Chondrocyte (in vitro differentiated cells): Measurements from ENCODE around the gene GPX6. TPM values are rescaled to one million over a fixed set of nuclear protein-coding genes. Genes with fewer than 3 reads are reported as not detected.

Experiments
- DNase-seq: peaks from one replicate; pipeline ENCODE4 v3.0.0; 2021; ENCODE audit warnings: mixed read lengths, low spot score
- H3K27ac Mint-ChIP-seq: one replicate; pipeline ENCODE4 v1.8.0; 2021; ENCODE audit warnings: mild to moderate bottlenecking, moderate library complexity, mixed read lengths; ENCODE audit not compliant: unreplicated experiment
- H3K27me3 Mint-ChIP-seq: 2 replicates; pipeline ENCODE4 v1.8.0; 2021; ENCODE audit warnings: low read depth, mixed read lengths
- H3K36me3 Mint-ChIP-seq: 2 replicates; pipeline ENCODE4 v1.8.0; 2021; ENCODE audit warnings: low read depth, mixed read lengths
- H3K4me1 Mint-ChIP-seq: 2 replicates; pipeline ENCODE4 v1.8.0; 2021; ENCODE audit warnings: low read depth, mild to moderate bottlenecking, mixed read lengths
- H3K4me3 Mint-ChIP-seq: one replicate; pipeline ENCODE4 v1.8.0; 2021; ENCODE audit warnings: mild to moderate bottlenecking, moderate library complexity, mixed read lengths; ENCODE audit not compliant: unreplicated experiment
- H3K9me3 Mint-ChIP-seq: 2 replicates; pipeline ENCODE4 v1.8.0; 2021; ENCODE audit warnings: low read depth, mixed read lengths
- CTCF ChIP-seq: fragments of 200-600 bp; sonication (generic); IDR thresholded peaks from 2 replicates; pipeline ENCODE4 v1.5.0; 2021; ENCODE audit warnings: antibody characterized with exemption, mild to moderate bottlenecking, moderate library complexity
- total RNA-seq: library from RNA; stranded (reverse); gene quantifications from 3 replicates; pipeline ENCODE4 v1.2.1, GENCODE V29; 2021

Gene GPX6
- total RNA-seq, 1 donor from 2014 or later = not detected

DNA sequence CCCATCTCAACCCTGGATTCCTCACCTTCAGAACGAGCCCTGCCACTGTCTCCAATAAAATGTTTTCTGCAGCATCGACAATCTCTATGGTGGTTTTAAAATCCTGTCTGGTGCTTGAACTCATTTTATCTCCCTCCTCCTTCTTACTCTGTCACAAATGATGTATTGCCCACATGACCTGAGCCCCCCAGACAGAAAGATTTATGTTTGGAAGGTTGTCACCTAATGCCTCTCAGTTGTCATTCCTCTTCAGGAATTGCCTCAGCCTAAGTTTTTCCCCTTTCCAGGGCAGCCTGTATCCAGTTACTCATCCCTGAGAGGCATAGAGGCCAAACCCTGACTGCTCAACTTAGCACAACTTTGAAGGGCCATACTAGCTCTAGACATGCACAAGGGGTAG lies 19.3 kb upstream of the GPX6 start:
- Mint-ChIP-seq H3K4me1 (peaks cover 5% of the 10 kb centered on the region), H3K4me3 (no peak overlapping the region), H3K27me3 (peaks cover 22% of the 10 kb centered on the region), H3K36me3 (no peaks in the 10 kb centered on the region), H3K27ac (no peak overlapping the region), H3K9me3 (no peaks in the 10 kb centered on the region)
- TF ChIP-seq CTCF = no peak
- no peak for DNase-seq

DNA sequence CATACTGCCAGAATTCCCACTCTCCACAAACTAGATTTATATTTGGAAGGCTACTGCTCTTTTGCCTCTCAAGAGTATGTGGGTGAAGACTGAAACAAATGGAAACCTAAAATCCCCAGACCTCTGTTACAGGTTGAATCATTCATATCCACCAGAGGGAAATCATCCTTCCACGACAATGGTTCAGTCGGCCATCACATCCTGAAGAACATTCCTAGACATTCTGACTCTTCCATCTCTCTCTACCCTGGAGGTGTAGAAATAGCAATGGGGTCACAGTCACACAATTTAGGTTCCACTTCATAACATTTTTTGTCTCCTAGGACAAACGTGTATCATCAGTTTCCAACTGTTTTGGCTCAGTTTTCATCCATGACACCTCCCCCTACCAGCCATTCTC lies 18.7 kb upstream of the GPX6 start:
- no peak for TF ChIP-seq CTCF
- Mint-ChIP-seq H3K4me1 (peaks cover 5% of the 10 kb centered on the region), H3K4me3 (no peak overlapping the region), H3K36me3 (no peaks in the 10 kb centered on the region), H3K9me3 (no peaks in the 10 kb centered on the region), H3K27ac (no peak overlapping the region), H3K27me3 (peaks cover 25% of the 10 kb centered on the region)
- DNase-seq = no peak

- no peak overlapping the region for H3K27ac Mint-ChIP-seq
- H3K36me3 Mint-ChIP-seq = no peaks in the 10 kb centered on the region
- no peak for DNase-seq
- H3K9me3 Mint-ChIP-seq = no peaks in the 10 kb centered on the region
- no peak for TF ChIP-seq CTCF
- H3K4me1 Mint-ChIP-seq = no peaks in the 10 kb centered on the region
- H3K27me3 Mint-ChIP-seq = peaks cover 38% of the 10 kb centered on the region
- H3K4me3 Mint-ChIP-seq = no peak overlapping the region
Measured at GRCh38 chr6:28531479-28532128, 16.0 kb upstream of the GPX6 start.

GRCh38 chr6:28530777-28531176 lies 15.2 kb upstream of the GPX6 start:
- H3K36me3 Mint-ChIP-seq = no peaks in the 10 kb centered on the region
- TF ChIP-seq CTCF = no peak
- H3K27ac Mint-ChIP-seq = no peak overlapping the region
- peaks cover 45% of the 10 kb centered on the region for H3K27me3 Mint-ChIP-seq
- no peaks in the 10 kb centered on the region for H3K4me1 Mint-ChIP-seq
- DNase-seq = no peak
- no peaks in the 10 kb centered on the region for H3K9me3 Mint-ChIP-seq
- H3K4me3 Mint-ChIP-seq = no peak overlapping the region

DNA sequence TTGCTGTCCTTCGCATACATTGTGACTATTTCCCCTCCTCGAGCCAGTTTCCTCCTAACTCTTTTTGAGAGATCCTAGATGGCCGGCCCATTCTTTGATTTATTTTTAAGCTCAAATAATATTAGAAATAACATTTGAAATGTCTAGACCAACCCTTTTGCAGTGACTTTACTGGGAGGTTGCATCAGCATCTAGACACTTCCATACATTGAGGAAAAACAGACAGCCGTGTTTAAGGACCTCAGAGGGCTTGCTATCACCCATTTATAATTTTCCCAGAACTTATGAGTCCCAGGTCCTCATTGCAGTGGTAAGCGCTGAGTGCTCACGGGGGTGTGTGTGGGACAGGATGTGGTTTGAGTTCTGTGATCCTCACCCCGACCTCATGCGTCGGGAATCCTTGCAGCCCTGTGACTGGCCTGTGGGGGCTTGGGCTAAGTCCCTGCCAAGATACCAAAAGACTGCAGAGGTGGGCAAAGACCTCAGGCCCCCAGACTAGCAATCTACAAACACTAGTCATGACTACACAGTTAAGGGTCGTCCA lies 10.0 kb upstream of the GPX6 start, which contains the start of gene GPX5:
Gene GPX5, plus strand, starts transcription at position 386 of the 544 bp plus-strand sequence. Its CDS starts 133 bp downstream, at position 519.
- no peak for TF ChIP-seq CTCF
- Mint-ChIP-seq H3K27me3 (peaks cover 44% of the 10 kb centered on the region), H3K9me3 (no peaks in the 10 kb centered on the region), H3K4me3 (no peak within 1 kb of the TSS), H3K36me3 (no peaks in the 10 kb centered on the region), H3K4me1 (no peaks in the 10 kb centered on the region), H3K27ac (no peak within 1 kb of the TSS)
- DNase-seq = no peak
